ENCODE results near the gene PDE9A.

DNA sequence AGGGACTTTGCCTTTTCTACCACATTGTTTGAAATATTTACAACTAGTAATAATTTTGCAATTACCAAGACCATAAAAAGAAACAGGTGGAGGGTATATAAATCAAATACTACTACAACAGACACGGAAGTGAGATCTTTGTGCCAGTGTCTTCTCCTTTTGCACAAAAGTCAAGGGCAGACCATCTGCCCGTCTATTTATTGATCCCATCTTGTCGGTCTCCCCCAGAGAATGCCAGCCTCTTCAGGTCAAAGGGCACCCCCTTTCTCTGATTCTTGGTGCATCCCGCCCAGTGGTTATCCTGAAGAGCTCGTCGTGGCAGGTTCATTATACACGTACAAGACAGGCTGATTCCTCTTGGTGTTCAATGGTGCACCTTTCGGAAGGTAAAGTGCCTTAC, 4.8 kb upstream of the PDE9A start:
- TF ChIP-seq CEBPB (IDR thresholded peaks at IDR 0.05) = no peak
- TF ChIP-seq TAF1 (IDR thresholded peaks at IDR 0.05; ENCODE audit: low read depth) = no peak
- TF ChIP-seq EP300 (IDR thresholded peaks at IDR 0.05; ENCODE audit: borderline replicate concordance) = no peak
- TF ChIP-seq MAX (IDR thresholded peaks at IDR 0.05) = no peak
- no peak for TF ChIP-seq FOXM1 (IDR thresholded peaks at IDR 0.05; ENCODE audit: borderline replicate concordance, low read depth)

Measured in Ishikawa (cell line).